ENCODE results near the gene KRT6A.

GRCh38 chr12:52521568-52522266 is 28.7 kb upstream of the KRT6A start:
- TF ChIP-seq CTCF (conservative IDR thresholded peaks at IDR 0.05 in 1 of 2, IDR thresholded peaks at IDR 0.05 in 1 of 2; ENCODE audit: low read depth in 1 of 2, low read length in 2 of 2) (no peak), EZH2 (IDR thresholded peaks at IDR 0.05; ENCODE audit: low read length, missing control alignments) (no peak)
